A673 (cell line): ENCODE results near the gene KRT81.

Experiments
- EZH2 ChIP-seq: fragments of 200-600 bp; sonication (generic); IDR thresholded peaks from 2 replicates; pipeline ENCODE4 v1.6.1; 2017; ENCODE audit warnings: borderline replicate concordance, low read depth, mild to moderate bottlenecking, mixed read lengths, antibody characterized with exemption, low read length; ENCODE audit not compliant: poor library complexity, severe bottlenecking
- TF ChIP-seq, protein P1 (sequence below): fragments of 300-800, 200-600 bp; sonication (generic); conservative IDR thresholded peaks from 2 replicates; pipeline ENCODE4 v1.5.1; 2017; ENCODE audit warnings: low read depth, mild to moderate bottlenecking, antibody characterized with exemption, low read length, moderate library complexity, mixed read lengths

DNA sequence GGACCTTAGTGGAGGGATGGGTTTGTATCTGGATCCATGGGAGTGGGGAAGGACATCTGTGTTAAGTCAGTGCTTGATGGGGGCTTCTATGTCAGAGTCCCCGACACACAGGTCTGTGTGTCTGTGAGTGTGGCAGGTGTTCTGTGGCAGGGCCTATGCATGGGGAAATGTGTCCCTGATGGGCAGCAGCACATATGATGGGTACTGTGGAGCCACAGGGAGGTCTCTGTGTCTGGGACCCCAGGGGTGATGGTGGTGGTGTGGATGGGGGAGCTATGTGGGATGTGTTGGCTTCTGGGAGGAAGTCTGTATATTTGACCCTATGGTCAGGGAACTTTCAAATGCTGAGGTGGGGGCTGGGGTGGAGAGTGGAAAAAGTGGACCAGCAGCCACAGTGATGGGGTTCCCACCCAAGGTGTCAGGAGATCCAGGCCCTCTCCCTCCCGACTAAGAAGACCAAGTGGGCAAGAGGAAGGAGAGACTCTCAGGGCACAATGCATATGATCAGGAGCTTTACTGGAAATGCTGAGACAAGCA lies 41.8 kb downstream of the KRT81 start:
- TF ChIP-seq, protein P1, sequence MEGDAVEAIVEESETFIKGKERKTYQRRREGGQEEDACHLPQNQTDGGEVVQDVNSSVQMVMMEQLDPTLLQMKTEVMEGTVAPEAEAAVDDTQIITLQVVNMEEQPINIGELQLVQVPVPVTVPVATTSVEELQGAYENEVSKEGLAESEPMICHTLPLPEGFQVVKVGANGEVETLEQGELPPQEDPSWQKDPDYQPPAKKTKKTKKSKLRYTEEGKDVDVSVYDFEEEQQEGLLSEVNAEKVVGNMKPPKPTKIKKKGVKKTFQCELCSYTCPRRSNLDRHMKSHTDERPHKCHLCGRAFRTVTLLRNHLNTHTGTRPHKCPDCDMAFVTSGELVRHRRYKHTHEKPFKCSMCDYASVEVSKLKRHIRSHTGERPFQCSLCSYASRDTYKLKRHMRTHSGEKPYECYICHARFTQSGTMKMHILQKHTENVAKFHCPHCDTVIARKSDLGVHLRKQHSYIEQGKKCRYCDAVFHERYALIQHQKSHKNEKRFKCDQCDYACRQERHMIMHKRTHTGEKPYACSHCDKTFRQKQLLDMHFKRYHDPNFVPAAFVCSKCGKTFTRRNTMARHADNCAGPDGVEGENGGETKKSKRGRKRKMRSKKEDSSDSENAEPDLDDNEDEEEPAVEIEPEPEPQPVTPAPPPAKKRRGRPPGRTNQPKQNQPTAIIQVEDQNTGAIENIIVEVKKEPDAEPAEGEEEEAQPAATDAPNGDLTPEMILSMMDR = no peak
- TF ChIP-seq EZH2 = no peak
